ENCODE results near the gene UBE2E2. TPM values are rescaled to one million over a fixed set of nuclear protein-coding genes. Genes with fewer than 3 reads are reported as not detected.

UBE2E2 gene
- total and polyA plus RNA-seq, 2 donors (not counting 1 experiment from before 2014, with no cell fraction given): 16.0 to 45.0 TPM

- Histone ChIP-seq H3K9ac (ENCODE audit: low read length) (no peak overlapping the region), H3K27me3 (replicated peaks in 1 of 4; ENCODE audit: control extremely low read depth in 1 of 4, control insufficient read depth in 3 of 4, insufficient read depth in 4 of 4, low read length in 3 of 4) (no peaks in the 10 kb centered on the region), H3K4me2 (replicated peaks; ENCODE audit: low read depth, low read length, poor library complexity, severe bottlenecking) (no peak overlapping the region), H3K4me3 (ENCODE audit: control extremely low read depth in 1 of 5, extremely low read depth in 1 of 5, insufficient read depth in 1 of 5, low read depth in 2 of 5, low read length in 4 of 5) (no peak overlapping the region), H3K27ac (ENCODE audit: low read length in 2 of 2) (no peak overlapping the region), H4K20me1 (ENCODE audit: control insufficient read depth, insufficient read depth, low read length, poor library complexity, severe bottlenecking) (peaks cover 53% of the 10 kb centered on the region), H2AFZ (ENCODE audit: insufficient read depth, low read depth, low read length, poor library complexity, severe bottlenecking) (no peak overlapping the region), H3K36me3 (replicated peaks in 1 of 2; ENCODE audit: control extremely low read depth in 1 of 2, control insufficient read depth in 1 of 2, extremely low read depth in 1 of 2, insufficient read depth in 2 of 2, low read length in 1 of 2) (no peaks in the 10 kb centered on the region), H3K79me2 (ENCODE audit: control insufficient read depth, insufficient read depth, low read length) (peaks cover 78% of the 10 kb centered on the region), H3K4me1 (ENCODE audit: control insufficient read depth in 2 of 2, insufficient read depth in 2 of 2, low read length in 2 of 2) (peaks cover 8 to 30% of the 10 kb centered on the region in 2 donors), H3K9me3 (ENCODE audit: control extremely low read depth in 1 of 3, control insufficient read depth in 2 of 3, insufficient read depth in 1 of 3, low read length in 2 of 3) (no peaks in the 10 kb centered on the region)
- no peak for TF ChIP-seq EZH2 (IDR thresholded peaks at IDR 0.05; ENCODE audit: borderline replicate concordance, insufficient read depth, low read depth, low read length, poor library complexity, severe bottlenecking)
- TF ChIP-seq CTCF (IDR thresholded peaks at IDR 0.05): no peak
- ChIA-PET CTCF (no interaction called here), POLR2A (no interaction called here)
- Mint-ChIP-seq H3K9me3 (ENCODE audit: insufficient read depth) (no peaks in the 10 kb centered on the region), H3K4me3 (no peak overlapping the region), H3K4me1 (peaks cover 55% of the 10 kb centered on the region), H3K27ac (no peak overlapping the region), H3K27me3 (no peaks in the 10 kb centered on the region)
- ATAC-seq (ENCODE audit: low read depth) (no peak), DNase-seq (no peak)
- 100% methylated on average over 2 of the region's 3 CpGs for WGBS (ENCODE audit: insufficient coverage)
- intact Hi-C loops (cut with micrococcal nuclease): no loop called here
These were observed 243.2 kb downstream of the UBE2E2 start for GRCh38 chr3:23446301-23446700.

- peaks cover 50% of the 10 kb centered on the region for H4K20me1 ChIP-seq (ENCODE audit: control insufficient read depth, insufficient read depth, low read length, poor library complexity, severe bottlenecking)
- H3K9me3 Mint-ChIP-seq (ENCODE audit: insufficient read depth): no peaks in the 10 kb centered on the region
- CTCF ChIA-PET: no interaction called here
- H2AFZ ChIP-seq (ENCODE audit: insufficient read depth, low read depth, low read length, poor library complexity, severe bottlenecking): no peak overlapping the region
- H3K4me2 ChIP-seq (replicated peaks; ENCODE audit: low read depth, low read length, poor library complexity, severe bottlenecking): no peak overlapping the region
- H3K4me1 ChIP-seq (ENCODE audit: control insufficient read depth in 2 of 2, insufficient read depth in 2 of 2, low read length in 2 of 2): peaks cover 0 to 21% of the 10 kb centered on the region in 2 donors
- no peak overlapping the region for H3K27ac Mint-ChIP-seq
- no peak overlapping the region for H3K4me3 ChIP-seq (ENCODE audit: control extremely low read depth in 1 of 5, extremely low read depth in 1 of 5, insufficient read depth in 1 of 5, low read depth in 2 of 5, low read length in 4 of 5)
- H3K27me3 ChIP-seq (replicated peaks in 1 of 4; ENCODE audit: control extremely low read depth in 1 of 4, control insufficient read depth in 3 of 4, insufficient read depth in 4 of 4, low read length in 3 of 4): no peaks in the 10 kb centered on the region
- no peak overlapping the region for H3K4me3 Mint-ChIP-seq
- no peaks in the 10 kb centered on the region for H3K36me3 ChIP-seq (replicated peaks in 1 of 2; ENCODE audit: control extremely low read depth in 1 of 2, control insufficient read depth in 1 of 2, extremely low read depth in 1 of 2, insufficient read depth in 2 of 2, low read length in 1 of 2)
- POLR2A ChIA-PET: no interaction called here
- ATAC-seq (ENCODE audit: low read depth): no peak
- no peak overlapping the region for H3K27ac ChIP-seq (ENCODE audit: low read length in 2 of 2)
- H3K4me1 Mint-ChIP-seq: peaks cover 40% of the 10 kb centered on the region
- peaks cover 86% of the 10 kb centered on the region for H3K79me2 ChIP-seq (ENCODE audit: control insufficient read depth, insufficient read depth, low read length)
- no peak for DNase-seq
- no peak overlapping the region for H3K9ac ChIP-seq (ENCODE audit: low read length)
- WGBS (ENCODE audit: insufficient coverage): no CpG with 5 or more reads among the region's 2 CpGs
- intact Hi-C loops (cut with micrococcal nuclease): no loop called here
- H3K27me3 Mint-ChIP-seq: no peaks in the 10 kb centered on the region
- TF ChIP-seq EZH2 (IDR thresholded peaks at IDR 0.05; ENCODE audit: borderline replicate concordance, insufficient read depth, low read depth, low read length, poor library complexity, severe bottlenecking): no peak
- TF ChIP-seq CTCF (IDR thresholded peaks at IDR 0.05): no peak
- no peaks in the 10 kb centered on the region for H3K9me3 ChIP-seq (ENCODE audit: control extremely low read depth in 1 of 3, control insufficient read depth in 2 of 3, insufficient read depth in 1 of 3, low read length in 2 of 3)
These were observed 245.9 kb downstream of the UBE2E2 start for GRCh38 chr3:23448998-23449537.

Measured in B cell (primary cell).